Calu3 (cell line): ENCODE results near the gene CACNA2D3. TPM values are rescaled to one million over a fixed set of nuclear protein-coding genes. Genes with fewer than 3 reads are reported as not detected.

ENCODE experiments used
- BruUV-seq: library from RNA; stranded (reverse); fragments of 400-500 nt; replicated peaks from 2 replicates; lab custom pipeline; 2021; lab: Mats Ljungman, UMichigan
- CTCF ChIA-PET: fragments of 300-600 bp; sonication (Branson Sonifier 250); formaldehyde crosslinking; loops from one replicate; lab custom pipeline; 2022; ENCODE audit warnings: antibody characterized with exemption; lab: Charles Lee
- DNase-seq: peaks from one replicate; pipeline ENCODE4 v3.0.0; 2022
- H3K27ac Mint-ChIP-seq: one replicate; pipeline ENCODE4 v1.8.0; 2022; ENCODE audit warnings: mixed read lengths; ENCODE audit not compliant: unreplicated experiment
- H3K27me3 Mint-ChIP-seq: one replicate; pipeline ENCODE4 v1.8.0; 2022; ENCODE audit warnings: mixed read lengths; ENCODE audit not compliant: unreplicated experiment
- H3K36me3 Mint-ChIP-seq: one replicate; pipeline ENCODE4 v1.8.0; 2022; ENCODE audit warnings: mild to moderate bottlenecking, moderate library complexity, mixed read lengths; ENCODE audit not compliant: insufficient read depth, unreplicated experiment
- H3K4me1 Mint-ChIP-seq: one replicate; pipeline ENCODE4 v1.8.0; 2022; ENCODE audit warnings: mild to moderate bottlenecking, low read depth, mixed read lengths; ENCODE audit not compliant: unreplicated experiment
- H3K4me3 Mint-ChIP-seq: one replicate; pipeline ENCODE4 v1.8.0; 2022; ENCODE audit warnings: mild to moderate bottlenecking, low read depth, moderate library complexity, mixed read lengths; ENCODE audit not compliant: unreplicated experiment
- H3K9me3 Mint-ChIP-seq: one replicate; pipeline ENCODE4 v1.8.0; 2022; ENCODE audit warnings: low read depth, mixed read lengths; ENCODE audit not compliant: unreplicated experiment
- intact Hi-C: fragments of 100-400 bp; cut with micrococcal nuclease; formaldehyde crosslinking; loops from one replicate; pipeline ENCODE4 v1.10.0; 2022; ENCODE audit not compliant: unreplicated experiment
- total RNA-seq: library from RNA; stranded (reverse); gene quantifications from 2 replicates; pipeline ENCODE4 v1.2.3, GENCODE V29; 2022
- TF ChIP-seq, protein P1 (sequence below): fragments of 200-600 bp; IDR thresholded peaks from one replicate; pipeline ENCODE4 v1.8.0; 2022; ENCODE audit warnings: antibody characterized with exemption; ENCODE audit not compliant: unreplicated experiment

CACNA2D3 gene
- total RNA-seq, 1 experiment from 2014 or later: not detected

DNA sequence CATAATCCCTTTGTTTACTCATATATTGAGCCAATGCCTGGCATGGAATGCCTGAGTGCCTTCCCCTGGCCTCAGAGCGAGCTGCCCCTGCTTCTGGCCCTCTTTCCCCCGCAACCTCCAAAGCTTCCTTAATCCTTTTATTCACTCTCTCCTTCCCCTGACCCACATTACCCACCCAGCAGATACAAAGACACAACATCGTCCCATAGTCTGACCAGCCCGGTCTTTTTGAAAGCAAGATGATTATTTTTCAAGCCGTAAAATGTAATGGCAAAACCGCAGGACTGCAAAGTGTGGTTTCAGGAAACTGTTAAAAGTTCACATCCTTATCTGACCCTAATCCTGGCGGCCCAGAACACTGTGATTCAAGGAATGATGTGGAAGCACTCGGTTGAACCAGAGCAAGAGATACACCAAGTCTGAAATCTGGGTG lies 883.9 kb downstream of the CACNA2D3 start:
- TF ChIP-seq, protein P1, sequence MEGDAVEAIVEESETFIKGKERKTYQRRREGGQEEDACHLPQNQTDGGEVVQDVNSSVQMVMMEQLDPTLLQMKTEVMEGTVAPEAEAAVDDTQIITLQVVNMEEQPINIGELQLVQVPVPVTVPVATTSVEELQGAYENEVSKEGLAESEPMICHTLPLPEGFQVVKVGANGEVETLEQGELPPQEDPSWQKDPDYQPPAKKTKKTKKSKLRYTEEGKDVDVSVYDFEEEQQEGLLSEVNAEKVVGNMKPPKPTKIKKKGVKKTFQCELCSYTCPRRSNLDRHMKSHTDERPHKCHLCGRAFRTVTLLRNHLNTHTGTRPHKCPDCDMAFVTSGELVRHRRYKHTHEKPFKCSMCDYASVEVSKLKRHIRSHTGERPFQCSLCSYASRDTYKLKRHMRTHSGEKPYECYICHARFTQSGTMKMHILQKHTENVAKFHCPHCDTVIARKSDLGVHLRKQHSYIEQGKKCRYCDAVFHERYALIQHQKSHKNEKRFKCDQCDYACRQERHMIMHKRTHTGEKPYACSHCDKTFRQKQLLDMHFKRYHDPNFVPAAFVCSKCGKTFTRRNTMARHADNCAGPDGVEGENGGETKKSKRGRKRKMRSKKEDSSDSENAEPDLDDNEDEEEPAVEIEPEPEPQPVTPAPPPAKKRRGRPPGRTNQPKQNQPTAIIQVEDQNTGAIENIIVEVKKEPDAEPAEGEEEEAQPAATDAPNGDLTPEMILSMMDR: no peak
- H3K36me3 Mint-ChIP-seq: no peaks in the 10 kb centered on the region
- no TSS peak for BruUV-seq
- intact Hi-C loops: no loop called here
- CTCF ChIA-PET: no interaction called here
- no peak overlapping the region for H3K4me3 Mint-ChIP-seq
- no peaks in the 10 kb centered on the region for H3K27me3 Mint-ChIP-seq
- no peak overlapping the region for H3K27ac Mint-ChIP-seq
- DNase-seq: no peak
- H3K4me1 Mint-ChIP-seq: no peaks in the 10 kb centered on the region
- H3K9me3 Mint-ChIP-seq: no peaks in the 10 kb centered on the region

DNA sequence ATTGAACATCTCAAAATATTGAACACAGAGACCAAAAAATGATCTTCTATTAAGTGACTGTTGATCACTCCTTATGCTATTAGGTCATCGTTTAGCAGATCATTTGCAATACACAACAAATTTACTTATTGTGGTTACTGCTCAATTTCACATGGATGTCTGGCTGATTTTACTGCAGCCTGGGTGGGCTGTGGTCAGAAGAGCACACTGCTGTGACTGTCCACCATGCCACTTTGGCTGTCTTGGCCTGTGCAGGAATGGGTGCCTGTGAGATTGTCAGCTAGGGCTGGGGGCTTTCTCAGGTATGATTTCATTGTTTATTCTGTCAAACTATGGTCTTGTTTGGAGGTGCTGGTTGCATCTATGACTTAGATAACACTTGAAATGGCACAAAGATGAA lies 885.6 kb downstream of the CACNA2D3 start:
- CTCF ChIA-PET: no interaction called here
- TF ChIP-seq, protein P1: no peak
- no peak for DNase-seq
- BruUV-seq: no TSS peak
- Mint-ChIP-seq H3K27me3 (no peaks in the 10 kb centered on the region), H3K4me1 (no peaks in the 10 kb centered on the region), H3K36me3 (no peaks in the 10 kb centered on the region), H3K27ac (no peak overlapping the region), H3K9me3 (peaks cover 3% of the 10 kb centered on the region), H3K4me3 (no peak overlapping the region)
- intact Hi-C loops: no loop called here

DNA sequence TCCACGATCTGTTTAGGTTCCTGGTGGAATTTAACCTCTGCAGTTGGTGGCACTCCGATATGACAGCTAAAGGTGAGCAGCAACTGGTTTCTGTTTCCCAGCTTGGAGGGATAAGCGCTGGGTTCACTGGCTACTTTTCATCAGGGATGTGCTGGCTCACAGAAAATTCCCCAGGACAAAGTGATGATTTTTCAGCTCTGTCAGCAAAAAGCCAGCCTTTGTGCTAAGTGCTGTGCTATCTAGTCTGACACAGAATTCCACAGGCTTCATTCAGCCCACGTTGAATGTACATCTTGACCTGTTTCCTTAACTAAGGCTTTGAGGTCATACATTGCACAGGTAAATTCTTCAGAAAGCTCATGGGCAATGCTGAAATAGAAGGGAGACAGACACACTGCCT lies 887.0 kb downstream of the CACNA2D3 start:
- H3K27ac Mint-ChIP-seq: no peak overlapping the region
- TF ChIP-seq, protein P1: no peak
- H3K4me1 Mint-ChIP-seq: no peaks in the 10 kb centered on the region
- intact Hi-C loops: no loop called here
- H3K36me3 Mint-ChIP-seq: no peaks in the 10 kb centered on the region
- H3K4me3 Mint-ChIP-seq: no peak overlapping the region
- no peaks in the 10 kb centered on the region for H3K27me3 Mint-ChIP-seq
- BruUV-seq: no TSS peak
- no peak for DNase-seq
- H3K9me3 Mint-ChIP-seq: peaks cover 3% of the 10 kb centered on the region
- CTCF ChIA-PET: no interaction called here

DNA sequence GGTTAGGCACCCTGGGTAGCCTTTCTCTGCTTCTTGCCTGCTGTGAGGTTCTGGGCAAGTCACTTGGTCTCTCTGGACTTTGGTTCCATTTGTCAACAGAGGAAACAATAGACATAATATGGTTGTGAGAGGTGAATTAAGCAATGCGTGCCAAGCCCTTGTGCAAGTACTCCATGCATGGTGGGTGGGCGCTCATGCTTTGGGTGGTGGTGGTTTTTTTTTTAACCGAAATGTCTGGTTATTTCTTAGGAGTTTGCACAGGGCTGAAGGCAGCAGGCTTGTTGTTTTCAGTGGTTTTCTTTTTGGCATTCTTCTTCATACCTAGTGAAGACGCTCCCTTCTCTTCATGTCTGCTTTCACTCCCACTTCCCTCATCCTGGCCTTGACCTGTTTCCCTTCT lies 889.7 kb downstream of the CACNA2D3 start:
- Mint-ChIP-seq H3K36me3 (no peaks in the 10 kb centered on the region), H3K27ac (no peak overlapping the region), H3K27me3 (no peaks in the 10 kb centered on the region), H3K9me3 (peaks cover 3% of the 10 kb centered on the region), H3K4me1 (no peaks in the 10 kb centered on the region), H3K4me3 (no peak overlapping the region)
- no peak for DNase-seq
- intact Hi-C loops: no loop called here
- CTCF ChIA-PET: no interaction called here
- no TSS peak for BruUV-seq
- TF ChIP-seq, protein P1: no peak
